Right lobe of liver (tissue), 4 donors: ENCODE data around the gene LPAR3.

Experiments used
- CTCF ChIP-seq, 4 donors: fragments of 200-600 bp in 3 of 4; fragments of 450-650 bp in 1 of 4; IDR thresholded peaks; one replicate each; pipeline versions ENCODE4 v1.5.1 to v1.8.0; 2016 to 2022; ENCODE audit warnings: antibody characterized with exemption in 4 of 4, mild to moderate bottlenecking in 2 of 4
- POLR2A ChIP-seq: fragments of 450-650 bp; IDR thresholded peaks from one replicate; pipeline ENCODE4 v1.6.1; 2017; ENCODE audit warnings: antibody characterized with exemption, mild to moderate bottlenecking
- donor health status: DM: no; HTN: no; CAD: no.
- donor health status: DM: no; HTN: no; CAD: no.
- donor health status: DM: no; HTN: yes; CAD: no.

- no peak for TF ChIP-seq POLR2A
- TF ChIP-seq CTCF (IDR thresholded peaks at IDR 0.05) = no peak
Measured at GRCh38 chr1:84842748-84843231, 50.2 kb downstream of the LPAR3 start.
